GM21737 (cell line): ENCODE data around the gene C13orf46.

Experiments
- ATAC-seq: cut with Tn5 transposase; IDR thresholded peaks from one replicate; pipeline ENCODE4 v1.9.1; 2021; ENCODE audit warnings: mild to moderate bottlenecking, moderate library complexity; ENCODE audit not compliant: unreplicated experiment

Gene C13orf46

DNA sequence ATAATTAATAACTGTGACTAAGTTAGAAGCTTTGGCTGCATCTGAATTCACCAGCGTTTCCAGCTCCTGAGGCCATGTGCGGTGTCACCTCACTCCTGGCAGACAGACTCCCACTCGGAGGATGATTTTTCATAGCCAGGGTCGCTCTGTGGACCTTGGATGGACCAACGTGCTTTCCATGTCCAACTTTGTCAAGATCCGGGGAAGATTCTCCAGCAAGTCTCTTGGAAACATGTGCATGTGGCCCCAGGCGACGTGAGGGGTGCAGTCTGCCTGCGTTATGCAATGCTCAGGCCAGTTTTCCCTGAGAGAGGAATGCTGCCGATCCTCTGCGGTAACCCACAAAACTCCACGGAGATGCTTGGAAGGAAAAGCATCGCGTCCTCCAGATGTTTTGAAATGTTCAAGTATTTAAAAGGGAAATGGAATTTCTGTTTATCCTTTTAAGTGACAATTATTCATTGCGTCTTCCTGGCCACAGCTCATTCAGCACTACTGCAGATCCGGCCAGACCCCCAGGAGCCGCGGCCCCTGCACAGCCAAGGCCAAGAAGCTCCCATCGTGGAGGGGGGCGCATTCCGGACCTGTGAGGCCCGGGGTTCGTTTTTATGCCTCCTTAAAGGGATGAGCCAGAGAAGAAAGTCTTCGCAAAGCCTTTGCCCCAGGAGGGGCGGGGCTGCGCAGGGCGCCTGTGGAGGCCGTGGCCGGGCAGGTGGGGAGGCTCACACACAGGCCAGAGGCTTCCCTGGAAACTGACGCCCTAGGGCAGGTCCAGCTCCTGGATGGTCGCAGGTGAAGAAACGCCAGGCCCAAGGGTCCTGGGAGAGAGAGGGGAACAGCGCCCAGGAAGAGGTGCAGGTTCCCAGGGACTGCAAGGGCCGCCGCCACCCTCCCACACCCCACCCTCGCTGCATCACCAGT, 46.0 kb downstream of the C13orf46 start:
- ATAC-seq, result no peak

DNA sequence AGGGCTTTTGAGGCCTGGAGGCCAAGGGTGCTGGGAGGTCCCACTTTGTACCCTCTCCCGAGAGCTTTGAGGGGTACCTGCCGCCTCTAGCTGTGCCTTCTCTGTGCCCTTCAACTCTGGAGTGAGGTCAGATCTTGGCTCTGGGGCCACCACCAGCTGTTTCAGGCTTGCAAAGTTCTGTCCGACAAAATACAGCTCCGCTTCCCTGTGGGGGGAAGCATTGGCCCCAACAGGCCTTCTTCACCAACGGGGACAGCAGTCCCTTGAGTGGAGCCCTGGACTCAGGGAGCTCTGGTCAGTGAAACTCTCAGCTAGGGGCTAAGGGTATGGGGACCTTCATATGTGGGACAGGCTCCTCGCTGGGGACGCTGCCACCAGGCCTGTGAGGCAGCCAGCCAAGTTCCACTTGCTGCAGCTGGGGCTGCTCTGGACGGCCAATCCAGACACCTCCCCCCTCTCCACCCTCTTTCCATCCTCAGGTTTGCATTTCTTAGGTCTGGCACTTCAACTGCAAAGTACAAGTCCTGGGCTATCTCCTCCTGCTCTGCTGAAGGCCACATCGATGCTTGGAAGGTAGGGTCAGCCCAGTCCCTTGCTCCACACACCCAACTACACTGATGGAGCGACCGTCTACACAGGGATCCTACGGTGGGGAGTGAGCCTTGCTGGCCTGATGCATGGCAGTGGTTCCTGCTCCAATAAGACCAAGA, 46.8 kb downstream of the C13orf46 start:
- ATAC-seq, result no peak

DNA sequence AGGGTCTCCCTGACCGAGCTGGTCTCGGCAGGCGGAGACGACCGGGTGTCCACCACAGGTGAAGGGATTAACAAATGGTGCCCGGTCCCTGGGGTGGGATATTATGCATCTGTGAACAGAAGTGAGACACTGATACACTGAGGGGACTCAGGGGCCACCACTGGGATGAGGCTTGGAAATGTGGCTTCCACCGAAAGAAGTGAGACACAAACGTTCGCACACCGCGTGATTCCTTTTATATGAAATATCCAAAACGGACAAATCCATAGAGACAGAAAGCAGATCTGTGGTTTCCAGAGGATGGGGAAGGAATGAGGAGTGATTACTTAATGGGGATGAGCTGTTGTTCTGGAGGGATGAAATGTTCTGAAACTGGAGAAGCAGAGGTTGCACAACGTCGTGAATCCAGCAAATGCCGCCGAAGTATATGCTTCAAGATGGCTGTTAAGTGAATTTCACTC, 47.5 kb downstream of the C13orf46 start:
- ATAC-seq, result no peak

DNA sequence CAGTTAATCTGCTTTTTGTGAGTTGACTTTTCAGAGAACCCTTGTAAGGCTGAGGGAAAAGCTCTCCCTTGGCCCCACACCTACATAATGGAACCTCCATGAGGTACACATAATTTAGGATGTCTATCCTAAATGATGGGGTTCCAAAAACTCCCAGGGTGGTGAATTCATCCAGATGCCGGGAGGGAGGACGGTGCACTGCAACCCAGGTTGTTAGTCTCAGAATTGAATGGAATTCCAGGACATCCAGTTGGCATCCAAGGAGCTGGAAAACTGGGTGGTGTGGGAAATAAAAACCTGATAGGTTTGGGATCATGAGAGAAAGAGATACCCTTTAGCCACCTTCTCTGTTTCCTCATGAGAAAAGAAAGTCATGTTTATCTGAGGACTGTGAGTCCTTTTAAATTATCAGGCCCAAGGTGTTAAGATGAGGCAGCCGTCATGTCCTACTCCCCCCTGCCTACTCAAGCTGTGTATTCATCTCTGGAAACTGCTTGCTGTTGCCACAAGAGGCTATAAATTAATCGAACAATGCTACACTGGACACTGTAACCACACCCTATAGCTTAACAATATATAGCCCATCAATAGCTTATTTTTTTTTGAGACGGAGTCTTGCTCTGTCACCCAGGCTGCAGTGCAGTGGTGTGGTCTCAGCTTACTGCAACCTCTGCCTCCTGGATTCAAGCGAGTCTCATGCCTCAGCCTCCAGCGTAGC, 49.5 kb downstream of the C13orf46 start:
- no peak for ATAC-seq

GRCh38 chr13:113923376-113924063, 50.4 kb downstream of the C13orf46 start:
- no peak for ATAC-seq

- no peak for ATAC-seq
Measured at GRCh38 chr13:113922412-113923118, 51.3 kb downstream of the C13orf46 start.

- ATAC-seq, result no peak
Measured at GRCh38 chr13:113921763-113922162, 52.1 kb downstream of the C13orf46 start.

- no peak for ATAC-seq
Measured at GRCh38 chr13:113920606-113921286, 53.1 kb downstream of the C13orf46 start.

- ATAC-seq, result no peak
Measured at GRCh38 chr13:113919761-113920559, 53.9 kb downstream of the C13orf46 start.

GRCh38 chr13:113918981-113919701, 54.7 kb downstream of the C13orf46 start:
- ATAC-seq, result no peak

- no peak for ATAC-seq
Measured at GRCh38 chr13:113918580-113918979, 55.3 kb downstream of the C13orf46 start.

GRCh38 chr13:113917594-113918371, 56.1 kb downstream of the C13orf46 start:
- no peak for ATAC-seq

DNA sequence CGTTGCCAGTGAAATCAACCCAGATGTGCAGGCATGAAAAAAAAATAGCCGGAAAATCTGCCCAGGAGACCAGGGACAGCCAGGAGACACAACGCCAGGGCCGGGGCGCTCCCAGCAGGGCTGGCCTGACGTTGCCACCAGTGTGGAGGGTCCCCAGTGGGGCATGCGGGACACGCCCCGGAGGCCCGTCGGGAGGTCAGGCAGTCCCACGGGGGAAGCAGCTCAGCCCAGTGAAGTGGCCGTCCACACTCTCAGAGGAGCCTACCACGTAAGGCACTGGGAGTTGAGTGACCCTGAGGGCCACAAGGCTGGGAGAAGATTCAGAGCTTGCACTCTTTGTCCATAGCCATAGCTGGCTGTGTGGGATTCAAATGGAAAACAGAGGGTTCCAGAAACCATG, 56.8 kb downstream of the C13orf46 start:
- ATAC-seq, result no peak

GRCh38 chr13:113916330-113916815, 57.5 kb downstream of the C13orf46 start:
- ATAC-seq, result no peak

DNA sequence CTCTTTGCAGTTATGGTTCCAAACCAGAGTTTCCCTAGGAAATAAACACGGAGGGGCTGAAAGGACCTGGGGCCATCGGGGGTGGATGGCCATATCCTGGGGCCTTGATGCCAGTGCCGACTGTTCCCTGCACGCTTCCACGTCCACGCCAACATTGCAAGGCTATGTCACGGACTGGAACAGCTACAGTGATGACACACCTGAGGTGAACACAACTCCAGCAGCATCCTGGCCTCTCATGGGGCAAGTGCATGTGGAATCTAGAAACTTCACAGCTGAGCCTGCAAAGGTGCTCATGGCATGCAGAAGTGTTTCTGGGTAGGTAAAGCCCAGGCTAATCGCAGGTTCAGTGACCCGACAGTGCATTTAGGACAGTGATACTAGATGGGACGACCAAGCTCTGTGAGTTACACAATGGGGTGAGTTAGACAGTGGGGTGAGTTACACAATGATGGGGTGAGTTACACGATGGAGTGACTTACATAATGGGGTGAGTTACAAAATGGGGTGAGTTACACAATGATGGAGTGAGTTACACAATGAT, 58.0 kb downstream of the C13orf46 start:
- ATAC-seq, result no peak

- ATAC-seq, result no peak
Measured at GRCh38 chr13:113915012-113915763, 58.7 kb downstream of the C13orf46 start.
